ENCODE data around the gene OR5B3. TPM values are rescaled to one million over a fixed set of nuclear protein-coding genes. Genes with fewer than 3 reads are reported as not detected.
"Not testable (repeated sequence)": the region's sequence is repeated elsewhere in the genome, so short reads cannot be mapped to it uniquely, and the experiment has no call there.

Gene OR5B3
- total RNA-seq, 4 donors from 2014 or later = not detected

DNA sequence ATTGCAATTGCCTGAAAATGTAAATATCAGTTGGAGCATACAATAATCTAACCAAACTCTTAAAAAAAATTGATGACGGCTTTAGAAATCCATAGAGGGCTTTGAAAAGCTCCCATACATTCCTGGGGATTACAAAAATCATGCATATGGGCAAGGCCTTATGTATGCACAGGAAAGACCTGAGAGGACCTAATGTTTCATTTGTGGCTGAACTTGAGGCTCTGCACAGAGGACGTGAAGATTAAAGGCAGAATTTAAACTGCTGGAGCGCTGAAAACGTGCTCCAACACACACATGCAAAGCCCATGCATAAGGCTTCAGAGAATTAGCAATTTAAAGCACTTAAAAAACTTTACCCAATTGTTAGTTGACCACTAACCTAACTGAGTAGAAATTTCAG lies 31.8 kb upstream of the OR5B3 start:
- Histone ChIP-seq H3K4me3 (no peak overlapping the region), H3K4me1 (no peaks in the 10 kb centered on the region), H3K9me3 (no peaks in the 10 kb centered on the region), H3K27me3 (no peaks in the 10 kb centered on the region), H3K27ac (no peak overlapping the region), H3K36me3 (no peaks in the 10 kb centered on the region)
- intact Hi-C loops (cut with DNase I; ENCODE audit: low total_unique reads) = no loop called here
- TF ChIP-seq, protein P1, sequence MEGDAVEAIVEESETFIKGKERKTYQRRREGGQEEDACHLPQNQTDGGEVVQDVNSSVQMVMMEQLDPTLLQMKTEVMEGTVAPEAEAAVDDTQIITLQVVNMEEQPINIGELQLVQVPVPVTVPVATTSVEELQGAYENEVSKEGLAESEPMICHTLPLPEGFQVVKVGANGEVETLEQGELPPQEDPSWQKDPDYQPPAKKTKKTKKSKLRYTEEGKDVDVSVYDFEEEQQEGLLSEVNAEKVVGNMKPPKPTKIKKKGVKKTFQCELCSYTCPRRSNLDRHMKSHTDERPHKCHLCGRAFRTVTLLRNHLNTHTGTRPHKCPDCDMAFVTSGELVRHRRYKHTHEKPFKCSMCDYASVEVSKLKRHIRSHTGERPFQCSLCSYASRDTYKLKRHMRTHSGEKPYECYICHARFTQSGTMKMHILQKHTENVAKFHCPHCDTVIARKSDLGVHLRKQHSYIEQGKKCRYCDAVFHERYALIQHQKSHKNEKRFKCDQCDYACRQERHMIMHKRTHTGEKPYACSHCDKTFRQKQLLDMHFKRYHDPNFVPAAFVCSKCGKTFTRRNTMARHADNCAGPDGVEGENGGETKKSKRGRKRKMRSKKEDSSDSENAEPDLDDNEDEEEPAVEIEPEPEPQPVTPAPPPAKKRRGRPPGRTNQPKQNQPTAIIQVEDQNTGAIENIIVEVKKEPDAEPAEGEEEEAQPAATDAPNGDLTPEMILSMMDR (IDR thresholded peaks at IDR 0.05) = no peak
- TF ChIP-seq POLR2A (IDR thresholded peaks at IDR 0.05) = no peak
- DNase-seq = no peak

DNA sequence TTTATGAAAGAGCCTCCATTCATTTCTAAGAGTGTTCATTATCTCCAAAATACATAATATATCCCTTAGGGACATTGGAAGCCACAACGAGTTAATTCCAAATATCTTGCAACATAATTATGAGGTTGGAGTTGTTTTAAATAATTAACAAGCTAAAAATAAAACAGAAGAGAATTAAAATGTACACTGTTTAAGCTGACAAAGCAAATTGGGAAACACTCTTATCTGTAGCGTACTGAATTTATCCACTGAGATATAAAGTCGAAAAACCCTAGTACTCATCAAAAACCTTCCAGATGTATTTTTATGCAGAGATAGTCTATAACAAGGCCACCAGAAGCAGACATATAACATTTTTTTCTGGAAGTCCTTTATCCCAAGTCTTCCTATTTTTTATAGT lies 27.5 kb upstream of the OR5B3 start:
- H3K4me1 ChIP-seq = no peaks in the 10 kb centered on the region
- intact Hi-C loops (cut with DNase I; ENCODE audit: low total_unique reads) = no loop called here
- TF ChIP-seq, protein P1 (IDR thresholded peaks at IDR 0.05) = no peak
- TF ChIP-seq POLR2A (IDR thresholded peaks at IDR 0.05) = no peak
- H3K4me3 ChIP-seq = no peak overlapping the region
- no peak overlapping the region for H3K27ac ChIP-seq
- H3K27me3 ChIP-seq = no peaks in the 10 kb centered on the region
- no peaks in the 10 kb centered on the region for H3K9me3 ChIP-seq
- DNase-seq = no peak
- H3K36me3 ChIP-seq = no peaks in the 10 kb centered on the region

DNA sequence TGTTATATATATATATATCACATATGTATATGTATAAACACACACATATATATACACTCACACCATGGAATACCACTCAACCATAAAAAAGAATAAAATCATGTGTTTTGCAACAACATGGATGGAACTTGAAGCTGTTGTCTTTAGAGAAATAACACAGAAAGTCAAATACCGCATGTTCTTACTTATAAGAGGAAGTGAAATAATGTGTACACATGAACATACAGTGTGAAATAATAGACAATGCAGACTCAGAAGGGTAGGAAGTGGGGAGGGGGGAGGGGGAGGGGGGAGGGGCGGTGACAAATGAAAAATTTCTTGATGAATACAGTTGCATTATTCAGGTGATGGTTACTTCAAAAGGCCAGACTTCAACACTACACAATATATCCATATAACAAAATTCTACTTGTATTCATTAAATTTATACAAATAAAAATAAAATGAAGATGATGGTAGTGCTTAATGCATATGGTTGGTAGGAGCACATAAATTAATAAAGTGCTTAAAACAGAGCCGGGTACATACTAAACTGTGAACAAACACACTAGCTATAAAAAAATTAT lies 27.0 kb upstream of the OR5B3 start:
- no peak for DNase-seq
- Histone ChIP-seq H3K9me3 (no peaks in the 10 kb centered on the region), H3K36me3 (no peaks in the 10 kb centered on the region), H3K27ac (no peak overlapping the region), H3K4me1 (no peaks in the 10 kb centered on the region), H3K27me3 (no peaks in the 10 kb centered on the region), H3K4me3 (no peak overlapping the region)
- intact Hi-C loops (cut with DNase I; ENCODE audit: low total_unique reads) = no loop called here
- TF ChIP-seq, protein P1 (IDR thresholded peaks at IDR 0.05) = no peak
- no peak for TF ChIP-seq POLR2A (IDR thresholded peaks at IDR 0.05)

DNA sequence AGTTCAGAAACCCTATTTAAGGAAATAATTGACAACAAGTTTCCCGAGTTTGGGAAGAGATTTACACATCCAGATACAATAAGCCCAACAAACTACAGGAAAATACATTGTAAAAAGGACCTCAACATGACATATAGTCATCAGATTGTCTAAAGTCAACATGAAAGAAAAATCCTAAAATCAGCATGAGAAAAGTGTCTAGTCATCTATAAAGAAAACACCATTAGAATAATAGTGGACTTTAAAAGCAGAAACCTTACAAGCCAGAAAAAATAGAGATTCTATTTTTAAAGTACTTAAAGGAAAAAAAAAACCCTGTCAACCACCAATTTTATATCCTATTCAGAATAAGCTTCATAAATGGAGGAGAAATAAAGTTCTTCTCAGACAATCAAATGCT lies 22.6 kb upstream of the OR5B3 start:
- Histone ChIP-seq H3K9me3 (no peaks in the 10 kb centered on the region), H3K27me3 (no peaks in the 10 kb centered on the region), H3K36me3 (no peaks in the 10 kb centered on the region), H3K4me3 (no peak overlapping the region), H3K27ac (no peak overlapping the region), H3K4me1 (no peaks in the 10 kb centered on the region)
- intact Hi-C loops (cut with DNase I; ENCODE audit: low total_unique reads) = no loop called here
- no peak for DNase-seq
- TF ChIP-seq, protein P1 (IDR thresholded peaks at IDR 0.05) = no peak
- TF ChIP-seq POLR2A (IDR thresholded peaks at IDR 0.05) = no peak

DNA sequence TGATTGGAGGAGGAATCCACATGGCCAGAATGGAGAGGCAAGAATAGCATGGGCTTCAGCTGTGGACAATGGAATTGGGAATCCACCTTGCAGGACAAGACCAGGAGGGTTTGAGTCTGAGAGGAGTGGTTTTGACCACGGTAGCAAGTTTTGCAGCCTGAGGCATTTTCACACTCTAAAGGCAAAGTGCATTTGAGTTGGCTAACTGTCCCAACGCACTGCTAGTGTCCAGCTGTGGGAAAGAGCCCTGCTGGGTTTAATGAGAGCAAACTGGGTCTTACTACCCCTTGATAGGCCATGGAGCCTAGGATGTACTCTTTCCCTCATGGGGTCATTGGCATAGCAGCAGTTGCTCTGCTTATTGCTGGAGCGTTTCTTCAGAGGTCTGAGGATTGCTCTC lies 21.3 kb upstream of the OR5B3 start, which contains the start of gene OR5B2:
Gene OR5B2 (minus strand): TSS at position 101 of the 400 bp plus-strand sequence. CDS start 4,860 bp downstream, outside the sequence.
- Histone ChIP-seq H3K27me3 (no peaks in the 10 kb centered on the region), H3K9me3 (no peaks in the 10 kb centered on the region), H3K27ac (no peak within 1 kb of the TSS), H3K36me3 (no peaks in the 10 kb centered on the region), H3K4me3 (no peak within 1 kb of the TSS), H3K4me1 (no peaks in the 10 kb centered on the region)
- intact Hi-C loops (cut with DNase I; ENCODE audit: low total_unique reads) = no loop called here
- DNase-seq = no peak
- TF ChIP-seq, protein P1 (IDR thresholded peaks at IDR 0.05) = no peak
- no peak for TF ChIP-seq POLR2A (IDR thresholded peaks at IDR 0.05)

DNA sequence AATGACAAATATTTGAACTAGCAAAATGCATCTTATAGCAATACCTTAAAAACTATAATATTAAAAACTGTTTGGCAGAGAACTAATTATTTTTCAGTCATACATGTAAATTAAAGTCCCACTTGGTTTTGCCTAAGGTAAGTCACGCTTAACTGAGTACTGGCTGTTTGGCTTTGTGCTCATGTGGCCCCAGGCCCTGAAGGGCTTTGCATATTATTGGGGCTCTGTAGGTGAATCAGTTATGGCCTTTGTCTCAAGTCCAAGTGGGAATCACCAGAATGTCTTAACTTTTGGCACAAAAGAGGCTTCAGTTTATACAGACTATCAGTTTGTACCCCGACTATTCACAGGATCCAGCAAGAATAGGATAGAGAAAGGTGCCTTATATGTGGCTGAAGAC lies 7.1 kb downstream of the OR5B3 start:
- intact Hi-C loops (cut with DNase I; ENCODE audit: low total_unique reads); H3K36me3 ChIP-seq: not testable (repeated sequence)

More for the DNA sequence above, 7.1 kb downstream of the OR5B3 start:
- H3K9me3 ChIP-seq, H3K4me1 ChIP-seq, H3K4me3 ChIP-seq, DNase-seq, H3K27me3 ChIP-seq, H3K27ac ChIP-seq: not testable (repeated sequence)

Data from uterus (tissue), 4 donors.